ENCODE results near the gene JPT2.

The JPT2 gene

DNA sequence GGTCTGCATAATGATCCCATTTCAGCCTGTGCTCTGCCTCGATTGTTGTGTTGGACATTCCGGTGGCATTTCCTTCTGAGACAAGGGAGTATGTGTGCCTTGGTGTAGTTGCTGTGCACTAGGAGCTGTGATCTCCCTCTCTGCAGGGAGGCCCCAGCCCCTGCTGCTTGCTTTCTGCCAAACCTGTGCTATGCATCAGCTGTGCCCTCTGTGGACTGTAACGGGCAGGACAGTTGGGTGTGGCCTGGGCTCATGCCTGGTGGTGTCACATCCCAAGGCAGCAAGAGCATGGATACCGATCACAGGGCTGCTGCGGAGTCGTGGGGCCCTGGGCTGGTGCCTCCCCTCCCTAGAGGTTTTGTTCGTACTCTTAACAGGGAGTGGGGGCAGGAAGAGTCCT lies 3.8 kb upstream of the JPT2 start:
- H3K9me3 ChIP-seq (ENCODE audit: control insufficient read depth, insufficient read depth, low read depth, low read length), result no peaks in the 10 kb centered on the region
- POLR2A ChIA-PET, result interaction anchor here (0.5 kb wide), 1 partner anchor 24 kb away, joined by 6 read pairs; no protein-coding TSS in a partner anchor
- TF ChIP-seq ZNF146 (tag by site-specific recombination; IDR thresholded peaks at IDR 0.05) (no peak), ZNF600 (tag by site-specific recombination; IDR thresholded peaks at IDR 0.05) (peak; percentile 33; the same call in 1 of the 2 replicates), GLI2 (tag by site-specific recombination; IDR thresholded peaks at IDR 0.05; ENCODE audit: borderline replicate concordance, low read depth) (no peak), ZNF350 (tag by site-specific recombination; IDR thresholded peaks at IDR 0.05) (no peak), PRDM2 (tag by site-specific recombination; IDR thresholded peaks at IDR 0.05; ENCODE audit: borderline replicate concordance) (no peak), ZIC2 (tag by site-specific recombination; IDR thresholded peaks at IDR 0.05) (peak; percentile 34; the same call in 1 of the 2 replicates)
- peaks cover 0 to 71% of the 10 kb centered on the region in 2 experiments; a peak in 2 of 3 replicates for H3K36me3 ChIP-seq (ENCODE audit: control insufficient read depth in 2 of 2, insufficient read depth in 1 of 2, low read length in 2 of 2)
- H3K4me3 ChIP-seq (ENCODE audit: low read depth, low read length), result no peak overlapping the region
- no peaks in the 10 kb centered on the region; the same call in 1 of the 2 replicates for H3K4me1 ChIP-seq (ENCODE audit: control insufficient read depth, insufficient read depth, low read length)
- CTCF ChIA-PET, result interaction anchor here (0.5 kb wide), 1 partner anchor 147 kb away, joined by 3 read pairs; no protein-coding TSS in a partner anchor
- H3K27ac ChIP-seq (ENCODE audit: extremely low read depth, low read depth, low read length), result no peak overlapping the region

DNA sequence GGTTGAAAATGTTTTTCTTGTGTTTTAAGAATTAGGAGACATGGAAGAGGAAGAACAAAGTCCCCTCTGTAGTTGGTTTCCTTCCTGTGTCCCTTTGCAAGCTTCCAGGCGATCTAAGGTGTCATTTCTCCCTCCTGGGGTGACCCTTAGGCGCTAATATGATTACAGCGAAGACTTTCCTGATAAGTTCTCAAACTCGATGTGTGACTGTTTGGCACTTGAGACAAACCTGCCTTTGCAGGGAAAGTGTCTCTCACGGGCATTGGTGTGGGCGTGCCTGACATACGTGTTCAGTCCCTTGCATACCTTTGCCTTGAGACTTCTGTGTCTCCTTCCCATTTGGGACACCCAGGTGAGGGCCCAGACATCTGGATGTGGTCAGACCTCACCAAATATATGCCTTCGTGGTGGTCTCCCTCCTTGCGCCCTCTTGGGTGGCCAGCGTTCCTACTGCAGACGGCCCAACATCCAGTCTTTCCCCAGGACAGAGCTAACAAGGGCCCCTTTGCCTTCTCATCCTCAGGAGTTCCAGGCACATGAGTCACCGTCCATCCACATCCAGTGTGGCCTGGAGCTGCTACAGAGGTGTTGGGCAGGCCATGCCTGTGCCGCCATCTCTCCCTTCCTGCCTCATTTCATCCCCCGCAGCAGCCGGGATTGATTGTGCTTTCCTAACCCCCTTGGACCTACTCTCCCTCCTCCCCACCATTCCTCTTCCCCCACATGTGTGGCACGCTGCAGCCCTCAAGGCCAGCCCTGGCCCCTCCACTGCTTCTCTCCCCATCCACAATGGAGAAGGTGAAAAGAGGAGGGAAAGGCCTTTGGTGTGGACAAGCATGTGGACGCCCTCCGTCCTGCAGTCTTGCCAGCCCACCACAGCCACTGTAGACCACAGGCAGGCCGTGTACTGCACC lies 3.1 kb upstream of the JPT2 start:
- Histone ChIP-seq H3K36me3 (ENCODE audit: control insufficient read depth in 2 of 2, insufficient read depth in 1 of 2, low read length in 2 of 2) (peaks cover 0 to 64% of the 10 kb centered on the region in 2 experiments; a peak in 2 of 3 replicates), H3K9me3 (ENCODE audit: control insufficient read depth, insufficient read depth, low read depth, low read length) (no peaks in the 10 kb centered on the region), H3K4me3 (ENCODE audit: low read depth, low read length) (no peak overlapping the region), H3K27ac (ENCODE audit: extremely low read depth, low read depth, low read length) (no peak overlapping the region), H3K4me1 (ENCODE audit: control insufficient read depth, insufficient read depth, low read length) (no peaks in the 10 kb centered on the region; the same call in 1 of the 2 replicates)
- POLR2A ChIA-PET, result interaction anchor here (0.9 kb wide), 1 partner anchor 31 kb away, joined by 4 read pairs; the partner anchor contains the start of gene MAPK8IP3
- CTCF ChIA-PET, result interaction anchor here (1.0 kb wide), 1 partner anchor 31 kb away, joined by 4 read pairs; the partner anchor contains the start of gene MAPK8IP3
- TF ChIP-seq ZNF530 (tag by site-specific recombination; IDR thresholded peaks at IDR 0.05; ENCODE audit: low read depth) (no peak), SALL2 (tag by site-specific recombination; IDR thresholded peaks at IDR 0.05; ENCODE audit: borderline replicate concordance) (no peak), GFI1B (tag by site-specific recombination; IDR thresholded peaks at IDR 0.05) (no peak), ZFP3 (tag by site-specific recombination; IDR thresholded peaks at IDR 0.05; ENCODE audit: low read depth) (no peak), ZNF174 (tag by site-specific recombination; IDR thresholded peaks at IDR 0.05) (no peak), FEZF1 (tag by site-specific recombination; IDR thresholded peaks at IDR 0.05) (no peak), ZNF776 (tag by site-specific recombination; IDR thresholded peaks at IDR 0.05; ENCODE audit: borderline replicate concordance) (no peak), ZNF2 (tag by site-specific recombination; IDR thresholded peaks at IDR 0.05) (no peak), ZBTB11 (tag by site-specific recombination; conservative IDR thresholded peaks at IDR 0.05; ENCODE audit: low read depth) (no peak), ZNF660 (tag by site-specific recombination; IDR thresholded peaks at IDR 0.05) (no peak), KLF9 (tag by site-specific recombination; IDR thresholded peaks at IDR 0.05; ENCODE audit: low read depth) (no peak), ZFHX2 (tag by site-specific recombination; conservative IDR thresholded peaks at IDR 0.05) (no peak)
- TF ChIP-seq, protein P1, sequence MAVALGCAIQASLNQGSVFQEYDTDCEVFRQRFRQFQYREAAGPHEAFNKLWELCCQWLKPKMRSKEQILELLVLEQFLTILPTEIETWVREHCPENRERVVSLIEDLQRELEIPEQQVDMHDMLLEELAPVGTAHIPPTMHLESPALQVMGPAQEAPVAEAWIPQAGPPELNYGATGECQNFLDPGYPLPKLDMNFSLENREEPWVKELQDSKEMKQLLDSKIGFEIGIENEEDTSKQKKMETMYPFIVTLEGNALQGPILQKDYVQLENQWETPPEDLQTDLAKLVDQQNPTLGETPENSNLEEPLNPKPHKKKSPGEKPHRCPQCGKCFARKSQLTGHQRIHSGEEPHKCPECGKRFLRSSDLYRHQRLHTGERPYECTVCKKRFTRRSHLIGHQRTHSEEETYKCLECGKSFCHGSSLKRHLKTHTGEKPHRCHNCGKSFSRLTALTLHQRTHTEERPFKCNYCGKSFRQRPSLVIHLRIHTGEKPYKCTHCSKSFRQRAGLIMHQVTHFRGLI (tag by site-specific recombination; IDR thresholded peaks at IDR 0.05), result no peak
- TF ChIP-seq, protein P2, sequence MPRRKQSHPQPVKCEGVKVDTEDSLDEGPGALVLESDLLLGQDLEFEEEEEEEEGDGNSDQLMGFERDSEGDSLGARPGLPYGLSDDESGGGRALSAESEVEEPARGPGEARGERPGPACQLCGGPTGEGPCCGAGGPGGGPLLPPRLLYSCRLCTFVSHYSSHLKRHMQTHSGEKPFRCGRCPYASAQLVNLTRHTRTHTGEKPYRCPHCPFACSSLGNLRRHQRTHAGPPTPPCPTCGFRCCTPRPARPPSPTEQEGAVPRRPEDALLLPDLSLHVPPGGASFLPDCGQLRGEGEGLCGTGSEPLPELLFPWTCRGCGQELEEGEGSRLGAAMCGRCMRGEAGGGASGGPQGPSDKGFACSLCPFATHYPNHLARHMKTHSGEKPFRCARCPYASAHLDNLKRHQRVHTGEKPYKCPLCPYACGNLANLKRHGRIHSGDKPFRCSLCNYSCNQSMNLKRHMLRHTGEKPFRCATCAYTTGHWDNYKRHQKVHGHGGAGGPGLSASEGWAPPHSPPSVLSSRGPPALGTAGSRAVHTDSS (tag by site-specific recombination; IDR thresholded peaks at IDR 0.05), result no peak
